Left ventricle myocardium superior (tissue), 1 donor: ENCODE measurements around the gene TCTA. TPM values are rescaled to one million over a fixed set of nuclear protein-coding genes. Genes with fewer than 3 reads are reported as not detected.

ENCODE experiments used
- ATAC-seq: fragments of 200-7000 bp; cut with Tn5 transposase; one replicate; pipeline ENCODE4 v1.9.1; 2020; ENCODE audit warnings: mild to moderate bottlenecking, moderate library complexity
- DNase-seq: peaks from one replicate; pipeline ENCODE4 v3.0.0-alpha.2; 2020
- intact Hi-C: fragments of 100-400 bp; cut with micrococcal nuclease; formaldehyde crosslinking; loops from one replicate; pipeline ENCODE4 v1.11.0; 2022
- total RNA-seq: library from RNA; stranded (reverse); fragmentation: NEBNext Ultra II Directional; extraction: Animal tissue kit (Norgen Biotek cat#: 25700); gene quantifications from one replicate; pipeline ENCODE4 v1.2.1, GENCODE V29; 2021
- donor health status: DM: no; HTN: yes; CAD: no; lungs with severe emphysema.

The TCTA gene
- total RNA-seq, 1 donor from 2014 or later: 14.9 TPM

GRCh38 chr3:49406571-49407565 is 5.4 kb upstream of the TCTA start:
- intact Hi-C loops: no loop called here
- ATAC-seq: no peak
- DNase-seq: no peak

- intact Hi-C loops: no loop called here
- DNase-seq (no peak), ATAC-seq (no peak)
Observed at GRCh38 chr3:49410066-49410845, 2.0 kb upstream of the TCTA start.

GRCh38 chr3:49410846-49411534 is 1.2 kb upstream of the TCTA start:
- DNase-seq: no peak
- intact Hi-C loops: no loop called here
- ATAC-seq: no peak

- DNase-seq (peak; percentile 77), ATAC-seq (peak; percentile 26)
- intact Hi-C loops: no loop called here
Observed at GRCh38 chr3:49411535-49411967, 672 bp upstream of the TCTA start.

GRCh38 chr3:49412632-49413337 is 562 bp downstream of the TCTA start:
- DNase-seq: no peak
- intact Hi-C loops: no loop called here
- ATAC-seq: no peak

GRCh38 chr3:49413338-49413734 is 1.1 kb downstream of the TCTA start:
- no peak for DNase-seq
- intact Hi-C loops: no loop called here

GRCh38 chr3:49414753-49415152 is 2.5 kb downstream of the TCTA start:
- no peak for ATAC-seq
- DNase-seq: no peak
- intact Hi-C loops: no loop called here

More at GRCh38 chr3:49413338-49413734, 1.1 kb downstream of the TCTA start:
- no peak for ATAC-seq

GRCh38 chr3:49415931-49416601 is 3.8 kb downstream of the TCTA start:
- intact Hi-C loops: no loop called here
- no peak for ATAC-seq
- no peak for DNase-seq

GRCh38 chr3:49416867-49417266 is 4.6 kb downstream of the TCTA start:
- ATAC-seq: no peak
- no peak for DNase-seq
- intact Hi-C loops: no loop called here

- intact Hi-C loops: no loop called here
- ATAC-seq: no peak
- no peak for DNase-seq
Observed at GRCh38 chr3:49417516-49418120, 5.4 kb downstream of the TCTA start.

- intact Hi-C loops: no loop called here
- DNase-seq (peak; percentile 41), ATAC-seq (peak; percentile 41)
Observed at GRCh38 chr3:49421890-49422378, 9.7 kb downstream of the TCTA start.

- ATAC-seq (peak; percentile 86), DNase-seq (peak; percentile 78)
- intact Hi-C loops: no loop called here
Observed at GRCh38 chr3:49422379-49423248, 10.4 kb downstream of the TCTA start, which contains the start of gene AMT. TSS of gene AMT (minus strand) at chr3:49422473. CDS start at chr3:49422450, 23 bp downstream.

- ATAC-seq (no peak), DNase-seq (no peak)
- intact Hi-C loops: no loop called here
Observed at GRCh38 chr3:49424816-49425215, 12.6 kb downstream of the TCTA start.

GRCh38 chr3:49427586-49427985 is 15.4 kb downstream of the TCTA start:
- ATAC-seq: no peak
- intact Hi-C loops: no loop called here
- no peak for DNase-seq

GRCh38 chr3:49428752-49429080 is 16.5 kb downstream of the TCTA start:
- ATAC-seq: peak; percentile 1
- DNase-seq: no peak
- intact Hi-C loops: no loop called here

GRCh38 chr3:49434731-49435130 is 22.5 kb downstream of the TCTA start:
- ATAC-seq (no peak), DNase-seq (no peak)
- intact Hi-C loops: no loop called here

GRCh38 chr3:49445391-49445790 is 33.2 kb downstream of the TCTA start:
- DNase-seq: no peak
- intact Hi-C loops: no loop called here
- no peak for ATAC-seq
